ENCODE measurements around the gene APOBEC3C.

APOBEC3C gene

DNA sequence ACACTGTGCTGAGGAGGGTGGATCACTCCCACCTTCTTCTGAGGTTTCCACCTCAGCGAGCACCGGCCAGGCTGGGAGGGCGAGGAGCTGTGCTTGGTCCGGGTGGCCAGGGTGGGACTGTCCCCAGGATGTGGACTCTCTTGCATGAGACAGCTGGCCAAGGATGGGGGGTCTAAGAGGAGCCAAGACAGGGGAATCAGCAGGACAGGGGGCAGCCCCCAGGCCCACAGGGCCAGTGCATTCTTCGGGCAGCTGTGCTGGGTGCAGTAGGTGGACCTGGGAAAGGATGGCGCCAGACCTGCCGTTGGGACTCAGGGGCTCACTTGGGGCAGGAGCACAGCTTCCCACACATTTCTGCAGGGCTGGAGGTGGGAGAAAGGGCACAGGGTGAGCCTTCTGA is 47.1 kb upstream of the APOBEC3C start:
- no peaks in the 10 kb centered on the region for H3K9me3 ChIP-seq (ENCODE audit: severe bottlenecking)

DNA sequence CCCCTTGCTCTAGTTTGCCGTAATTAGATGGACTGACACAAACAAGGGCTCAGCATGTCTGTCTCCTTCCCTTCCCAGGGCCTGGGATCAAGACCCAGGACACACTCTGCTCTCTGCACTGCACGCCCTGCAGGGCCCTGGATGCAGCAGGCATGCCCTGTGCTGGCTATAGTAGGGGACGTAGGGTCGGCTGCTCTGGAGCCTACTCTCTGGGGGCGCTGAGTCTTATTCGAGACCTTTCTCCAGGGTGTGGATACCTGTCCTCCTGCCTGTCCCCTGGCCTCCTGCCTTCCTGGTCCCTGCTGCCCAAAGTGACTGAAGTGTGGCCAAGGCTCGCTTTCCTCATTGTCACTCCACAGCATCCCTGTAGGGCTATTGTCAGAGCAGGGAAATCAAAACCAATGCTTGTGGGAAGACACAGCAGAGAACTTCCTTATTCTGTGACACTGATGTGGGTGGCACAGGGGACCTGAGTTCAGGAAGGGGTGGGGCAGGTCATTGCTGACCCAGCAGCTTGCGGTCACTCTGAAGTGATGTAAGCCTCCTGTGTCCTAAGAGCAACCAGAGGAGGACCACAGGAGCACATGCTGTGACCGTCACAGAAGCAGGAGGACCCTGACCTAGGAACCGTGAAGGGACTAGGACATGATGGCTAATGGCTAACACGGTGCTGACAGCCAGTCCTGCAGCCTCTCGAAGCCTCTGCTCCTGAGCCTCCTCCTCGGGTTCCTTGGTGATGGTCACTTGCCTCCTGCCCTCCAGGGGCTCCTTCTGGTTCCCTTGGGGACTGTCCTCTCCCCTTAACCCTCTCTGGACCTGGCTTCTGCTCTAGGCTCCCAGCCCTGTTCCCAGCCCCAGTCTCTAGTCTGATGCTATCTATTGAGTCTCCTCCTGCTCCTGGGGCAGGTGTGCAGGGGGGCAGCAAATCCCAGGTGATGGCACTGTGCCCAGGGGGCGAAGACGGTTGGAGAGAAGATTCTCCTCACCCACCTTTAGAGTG is 46.3 kb upstream of the APOBEC3C start:
- no peaks in the 10 kb centered on the region for H3K27me3 ChIP-seq (ENCODE audit: insufficient read depth, low read depth, severe bottlenecking)
- H3K4me3 ChIP-seq (ENCODE audit: low read depth, low read length), result no peak overlapping the region
- TF ChIP-seq, protein P1, sequence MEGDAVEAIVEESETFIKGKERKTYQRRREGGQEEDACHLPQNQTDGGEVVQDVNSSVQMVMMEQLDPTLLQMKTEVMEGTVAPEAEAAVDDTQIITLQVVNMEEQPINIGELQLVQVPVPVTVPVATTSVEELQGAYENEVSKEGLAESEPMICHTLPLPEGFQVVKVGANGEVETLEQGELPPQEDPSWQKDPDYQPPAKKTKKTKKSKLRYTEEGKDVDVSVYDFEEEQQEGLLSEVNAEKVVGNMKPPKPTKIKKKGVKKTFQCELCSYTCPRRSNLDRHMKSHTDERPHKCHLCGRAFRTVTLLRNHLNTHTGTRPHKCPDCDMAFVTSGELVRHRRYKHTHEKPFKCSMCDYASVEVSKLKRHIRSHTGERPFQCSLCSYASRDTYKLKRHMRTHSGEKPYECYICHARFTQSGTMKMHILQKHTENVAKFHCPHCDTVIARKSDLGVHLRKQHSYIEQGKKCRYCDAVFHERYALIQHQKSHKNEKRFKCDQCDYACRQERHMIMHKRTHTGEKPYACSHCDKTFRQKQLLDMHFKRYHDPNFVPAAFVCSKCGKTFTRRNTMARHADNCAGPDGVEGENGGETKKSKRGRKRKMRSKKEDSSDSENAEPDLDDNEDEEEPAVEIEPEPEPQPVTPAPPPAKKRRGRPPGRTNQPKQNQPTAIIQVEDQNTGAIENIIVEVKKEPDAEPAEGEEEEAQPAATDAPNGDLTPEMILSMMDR (IDR thresholded peaks at IDR 0.05; ENCODE audit: low read depth, low read length), result no peak
- no peak for DNase-seq
- no peak overlapping the region for H3K27ac ChIP-seq
- H3K36me3 ChIP-seq, result no peaks in the 10 kb centered on the region
- H3K9me3 ChIP-seq (ENCODE audit: severe bottlenecking), result no peaks in the 10 kb centered on the region

More for the DNA sequence above, 47.1 kb upstream of the APOBEC3C start:
- Histone ChIP-seq H3K4me3 (ENCODE audit: low read depth, low read length) (no peak overlapping the region), H3K27ac (no peak overlapping the region), H3K36me3 (no peaks in the 10 kb centered on the region), H3K27me3 (ENCODE audit: insufficient read depth, low read depth, severe bottlenecking) (no peaks in the 10 kb centered on the region)
- TF ChIP-seq, protein P1 (IDR thresholded peaks at IDR 0.05; ENCODE audit: low read depth, low read length), result no peak
- no peak for DNase-seq

DNA sequence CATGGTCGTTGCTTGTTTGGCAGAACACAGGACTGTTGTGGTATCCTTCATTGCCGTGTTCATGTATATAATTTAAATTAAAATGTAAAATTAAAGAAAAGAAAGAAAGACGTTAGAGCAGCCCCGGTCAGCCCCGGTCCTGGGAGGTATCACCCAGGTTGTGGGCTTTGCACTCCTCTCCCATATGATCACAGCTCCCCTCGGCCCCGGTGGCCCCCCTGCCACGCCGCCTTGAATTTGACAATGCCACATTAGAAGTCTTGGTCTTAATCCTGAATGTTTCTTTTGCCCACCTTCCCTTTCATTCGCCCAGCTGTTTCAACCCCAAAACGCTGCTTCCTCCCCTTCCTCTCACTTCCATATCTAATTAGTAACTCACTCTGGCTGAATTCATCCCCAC is 45.3 kb upstream of the APOBEC3C start:
- H3K27ac ChIP-seq, result no peak overlapping the region
- TF ChIP-seq, protein P1 (IDR thresholded peaks at IDR 0.05; ENCODE audit: low read depth, low read length), result no peak
- H3K4me3 ChIP-seq (ENCODE audit: low read depth, low read length), result no peak overlapping the region
- H3K27me3 ChIP-seq (ENCODE audit: insufficient read depth, low read depth, severe bottlenecking), result no peaks in the 10 kb centered on the region
- no peaks in the 10 kb centered on the region for H3K36me3 ChIP-seq
- H3K9me3 ChIP-seq (ENCODE audit: severe bottlenecking), result no peaks in the 10 kb centered on the region
- DNase-seq, result no peak

DNA sequence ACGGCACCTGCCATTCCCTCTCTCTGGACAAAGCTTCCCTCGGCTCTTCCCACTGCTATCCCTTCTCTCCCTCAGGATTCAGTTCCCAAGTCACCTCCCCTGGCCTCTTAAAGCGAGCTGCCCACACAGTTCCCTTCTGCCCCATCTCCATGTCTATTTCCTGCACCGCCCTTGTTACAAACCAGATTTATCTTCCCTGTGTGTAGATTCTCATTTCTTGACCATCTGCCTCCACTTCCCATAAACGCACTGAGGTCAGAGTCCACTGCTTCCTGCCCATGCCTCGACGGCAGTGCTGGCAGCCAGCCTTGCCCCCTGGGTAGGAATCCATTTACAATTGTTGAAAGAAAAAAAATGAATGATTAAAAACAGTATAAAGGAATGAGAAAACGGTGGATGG is 43.5 kb upstream of the APOBEC3C start:
- no peaks in the 10 kb centered on the region for H3K36me3 ChIP-seq
- H3K4me3 ChIP-seq (ENCODE audit: low read depth, low read length), result no peak overlapping the region
- no peaks in the 10 kb centered on the region for H3K9me3 ChIP-seq (ENCODE audit: severe bottlenecking)
- TF ChIP-seq, protein P1 (IDR thresholded peaks at IDR 0.05; ENCODE audit: low read depth, low read length), result no peak
- H3K27ac ChIP-seq, result no peak overlapping the region
- DNase-seq, result no peak
- H3K27me3 ChIP-seq (ENCODE audit: insufficient read depth, low read depth, severe bottlenecking), result no peaks in the 10 kb centered on the region

DNA sequence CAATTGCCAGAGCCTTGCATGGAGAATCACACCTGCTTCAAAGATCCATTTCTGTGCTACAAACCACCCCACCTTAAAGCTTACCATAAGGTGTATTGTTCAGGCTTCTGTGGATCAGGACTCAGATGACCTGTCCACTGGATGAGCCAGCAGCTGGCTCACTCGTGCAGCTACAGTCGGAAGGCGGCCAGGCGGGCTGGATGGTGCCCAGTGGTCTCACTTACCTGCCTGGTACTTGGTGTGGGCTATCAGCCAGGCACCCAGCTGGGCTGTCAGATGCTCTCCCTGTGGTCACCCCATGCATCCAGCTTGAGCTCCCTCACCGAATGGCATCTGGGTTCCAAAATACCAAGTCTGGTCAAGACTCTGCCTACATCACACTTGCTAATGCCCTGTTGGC is 42.9 kb upstream of the APOBEC3C start:
- TF ChIP-seq, protein P1 (IDR thresholded peaks at IDR 0.05; ENCODE audit: low read depth, low read length), result no peak
- DNase-seq, result no peak
- no peaks in the 10 kb centered on the region for H3K9me3 ChIP-seq (ENCODE audit: severe bottlenecking)
- H3K27me3 ChIP-seq (ENCODE audit: insufficient read depth, low read depth, severe bottlenecking), result no peaks in the 10 kb centered on the region
- H3K36me3 ChIP-seq, result no peaks in the 10 kb centered on the region
- no peak overlapping the region for H3K4me3 ChIP-seq (ENCODE audit: low read depth, low read length)
- H3K27ac ChIP-seq, result no peak overlapping the region

All from WERI-Rb-1 (cell line).